Gastroesophageal sphincter (tissue), 3 donors: ENCODE results near the gene CDH13.

Experiments used
- EP300 ChIP-seq: sonication (generic); formaldehyde crosslinking; IDR thresholded peaks from one replicate; pipeline ENCODE4 v1.6.1; 2017; ENCODE audit warnings: antibody characterized with exemption, mild to moderate bottlenecking
- POLR2A ChIP-seq, 2 donors: fragments of 450-650 bp; IDR thresholded peaks; one replicate each; pipeline ENCODE4 v1.6.1; 2017; ENCODE audit warnings: antibody characterized with exemption in 2 of 2, mild to moderate bottlenecking in 2 of 2, moderate library complexity in 1 of 2
- POLR2AphosphoS5 ChIP-seq: sonication (generic); formaldehyde crosslinking; IDR thresholded peaks from one replicate; pipeline ENCODE4 v1.6.1; 2017; ENCODE audit warnings: antibody characterized with exemption
- TF ChIP-seq, protein P1 (sequence below), 4 experiments: fragments of 200-600 bp in 2 of 4; fragments of 450-650 bp in 2 of 4; sonication (generic) in 1 of 4; IDR thresholded peaks; one replicate each; pipeline ENCODE4 v1.5.1; 2017 to 2019; ENCODE audit warnings: antibody characterized with exemption in 4 of 4, mild to moderate bottlenecking in 2 of 4, moderate library complexity in 2 of 4

DNA sequence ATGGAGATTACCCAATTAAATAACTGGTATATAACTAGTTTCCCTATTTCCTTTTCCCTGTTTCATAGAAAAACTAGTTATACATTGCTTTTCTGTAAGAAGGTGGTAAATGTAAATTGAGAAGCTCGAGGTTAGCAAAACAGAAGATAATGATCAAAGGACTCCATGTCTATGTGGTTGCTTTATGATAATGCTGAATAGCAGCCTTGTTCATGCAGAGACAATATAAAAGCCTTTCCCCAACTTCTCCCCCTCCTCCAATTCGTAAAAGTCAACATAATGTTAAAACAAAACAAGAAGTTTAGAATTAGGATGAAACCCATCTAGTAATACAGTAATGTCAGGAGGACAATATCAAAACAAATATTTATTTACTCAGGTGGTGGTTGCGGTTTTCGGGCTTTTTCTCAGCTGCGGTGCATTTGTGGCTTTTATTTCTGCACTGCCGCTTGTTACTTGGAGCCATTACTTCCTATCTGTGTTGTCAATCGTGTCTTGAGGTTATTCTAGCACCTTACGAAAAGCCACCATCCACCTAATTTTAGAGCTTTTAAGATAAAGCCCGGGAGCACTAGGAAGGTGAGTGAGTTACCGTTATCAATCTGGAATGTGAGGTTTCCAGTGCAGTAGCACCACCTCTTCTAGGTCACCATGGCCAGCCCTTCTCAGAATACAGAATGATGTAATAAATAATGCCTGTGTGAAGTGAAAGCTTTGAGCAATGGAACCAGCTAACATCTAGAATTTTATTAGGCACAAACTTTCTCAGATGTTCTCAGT is 297.5 kb downstream of the CDH13 start:
- TF ChIP-seq, protein P1, sequence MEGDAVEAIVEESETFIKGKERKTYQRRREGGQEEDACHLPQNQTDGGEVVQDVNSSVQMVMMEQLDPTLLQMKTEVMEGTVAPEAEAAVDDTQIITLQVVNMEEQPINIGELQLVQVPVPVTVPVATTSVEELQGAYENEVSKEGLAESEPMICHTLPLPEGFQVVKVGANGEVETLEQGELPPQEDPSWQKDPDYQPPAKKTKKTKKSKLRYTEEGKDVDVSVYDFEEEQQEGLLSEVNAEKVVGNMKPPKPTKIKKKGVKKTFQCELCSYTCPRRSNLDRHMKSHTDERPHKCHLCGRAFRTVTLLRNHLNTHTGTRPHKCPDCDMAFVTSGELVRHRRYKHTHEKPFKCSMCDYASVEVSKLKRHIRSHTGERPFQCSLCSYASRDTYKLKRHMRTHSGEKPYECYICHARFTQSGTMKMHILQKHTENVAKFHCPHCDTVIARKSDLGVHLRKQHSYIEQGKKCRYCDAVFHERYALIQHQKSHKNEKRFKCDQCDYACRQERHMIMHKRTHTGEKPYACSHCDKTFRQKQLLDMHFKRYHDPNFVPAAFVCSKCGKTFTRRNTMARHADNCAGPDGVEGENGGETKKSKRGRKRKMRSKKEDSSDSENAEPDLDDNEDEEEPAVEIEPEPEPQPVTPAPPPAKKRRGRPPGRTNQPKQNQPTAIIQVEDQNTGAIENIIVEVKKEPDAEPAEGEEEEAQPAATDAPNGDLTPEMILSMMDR (IDR thresholded peaks at IDR 0.05) = no peak
- TF ChIP-seq POLR2A (IDR thresholded peaks at IDR 0.05) (no peak), POLR2AphosphoS5 (no peak), EP300 (no peak)
